ENCODE measurements around the gene LENG1.
"Not testable (repeated sequence)": the region's sequence is repeated elsewhere in the genome, so short reads cannot be mapped to it uniquely, and the experiment has no call there.

Gene LENG1

DNA sequence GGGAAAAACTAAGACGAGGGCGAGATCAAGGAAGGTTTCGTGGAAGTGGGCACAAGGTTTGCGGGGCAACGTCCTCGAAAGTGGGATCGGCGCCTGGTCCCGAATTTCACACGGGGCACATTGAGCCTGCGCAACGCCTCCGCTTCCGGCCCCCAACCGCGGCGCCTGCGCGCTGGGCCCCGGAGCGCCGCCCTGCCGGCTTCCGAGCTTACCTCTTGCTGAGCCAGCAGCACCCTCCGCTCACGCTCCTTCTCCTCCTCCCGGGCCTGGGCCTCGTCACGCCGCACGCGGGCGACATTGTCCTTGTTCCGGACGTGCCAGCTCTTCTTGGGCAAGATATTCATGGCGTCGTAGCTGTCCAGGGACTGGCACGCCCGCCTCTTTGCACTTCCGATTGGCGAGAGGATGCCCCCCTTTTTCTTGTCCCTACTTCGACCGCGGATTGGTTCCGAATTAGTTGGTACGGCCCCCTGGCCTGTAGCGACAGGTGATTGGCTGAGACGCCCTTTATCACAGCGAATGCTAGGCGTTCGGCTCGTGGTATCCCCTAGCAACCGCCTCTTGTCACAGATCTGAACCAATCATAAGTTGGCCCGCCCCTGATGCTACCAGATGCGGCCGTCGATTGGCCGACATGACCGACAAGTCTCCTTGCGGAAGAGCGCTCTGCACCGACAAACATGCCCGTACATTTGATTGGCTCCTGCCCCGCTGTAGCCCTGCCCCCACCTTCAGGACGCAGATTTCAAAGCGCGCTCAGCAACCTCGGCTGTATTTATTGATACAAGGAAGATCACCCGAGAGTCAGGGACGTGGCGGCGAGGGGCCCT is at the start of gene LENG1:
Gene LENG1 (minus strand): TSS at position 370 of the 830 bp plus-strand sequence. CDS start 26 bp downstream, at position 344.
- peak; percentile 99 to 100 for DNase-seq

DNA sequence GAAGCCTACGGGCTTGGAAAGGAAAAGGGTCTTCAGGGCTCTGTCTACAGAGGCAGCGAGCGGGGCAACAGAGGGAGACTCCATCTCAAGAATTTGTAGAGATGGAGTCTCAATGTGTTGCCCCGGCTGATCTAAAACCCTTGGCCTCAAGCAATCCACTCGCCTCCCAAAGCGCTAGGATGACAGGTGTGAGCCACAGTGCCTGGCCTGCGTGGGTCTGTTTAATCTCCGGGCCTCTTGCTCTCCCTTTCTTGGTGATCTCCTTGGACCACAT is 49.2 kb upstream of the LENG1 start:
- DNase-seq, result no peak

DNA sequence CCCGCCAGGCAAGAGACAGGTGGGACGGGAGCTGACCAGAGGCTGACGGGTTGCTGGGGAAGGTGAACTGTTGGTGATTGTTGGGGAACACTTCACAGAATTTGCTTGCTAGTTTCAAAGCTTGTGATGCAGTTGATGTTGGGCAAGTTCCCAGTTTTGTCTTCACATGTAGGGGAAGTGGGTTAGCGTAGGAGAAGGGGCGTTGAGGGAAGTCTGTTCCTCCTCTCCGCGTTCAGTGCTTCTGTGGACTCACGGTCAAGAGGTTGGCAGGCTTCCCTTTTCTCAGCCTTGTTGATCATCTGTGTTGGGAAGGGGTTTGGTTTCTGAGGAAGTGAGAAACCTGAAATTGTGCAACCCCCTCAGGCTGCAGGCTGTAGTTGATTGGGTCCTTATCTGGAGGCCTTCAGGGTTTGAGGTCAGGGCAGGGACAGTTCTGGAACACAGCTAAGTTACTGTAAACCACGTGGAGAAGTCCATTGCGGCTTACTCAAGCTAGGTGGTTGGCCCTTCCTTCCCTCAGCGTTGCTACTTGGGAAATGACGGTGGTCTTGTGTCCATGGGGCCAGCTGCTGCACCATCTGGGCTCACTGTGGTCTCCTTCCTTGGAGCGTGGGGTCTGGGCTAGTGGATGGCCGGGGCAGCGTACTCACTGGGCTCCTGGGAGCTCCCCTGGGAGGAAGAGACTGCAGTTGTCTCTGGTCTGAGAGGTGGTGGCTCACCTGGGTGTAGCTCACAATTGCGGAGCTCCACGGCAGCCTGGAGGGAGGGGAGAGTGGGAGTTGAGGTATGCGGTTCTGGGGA is 48.7 kb upstream of the LENG1 start:
- DNase-seq, result no peak

DNA sequence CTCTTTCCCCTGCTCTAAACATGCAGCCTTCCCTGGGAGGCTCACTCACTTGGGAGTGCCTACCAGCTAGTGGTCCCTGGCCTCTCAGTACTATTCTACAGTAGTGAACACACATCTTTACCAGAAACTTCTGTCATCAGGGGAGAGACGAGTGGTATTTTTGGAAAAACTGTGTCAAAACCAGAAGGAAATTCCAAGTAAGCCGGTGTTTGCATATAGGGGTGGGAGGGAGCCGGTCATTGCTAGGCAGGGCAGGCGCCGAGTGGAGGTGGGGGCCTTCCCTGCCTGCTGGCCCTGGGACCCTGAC is 48.1 kb upstream of the LENG1 start:
- no peak for DNase-seq

DNA sequence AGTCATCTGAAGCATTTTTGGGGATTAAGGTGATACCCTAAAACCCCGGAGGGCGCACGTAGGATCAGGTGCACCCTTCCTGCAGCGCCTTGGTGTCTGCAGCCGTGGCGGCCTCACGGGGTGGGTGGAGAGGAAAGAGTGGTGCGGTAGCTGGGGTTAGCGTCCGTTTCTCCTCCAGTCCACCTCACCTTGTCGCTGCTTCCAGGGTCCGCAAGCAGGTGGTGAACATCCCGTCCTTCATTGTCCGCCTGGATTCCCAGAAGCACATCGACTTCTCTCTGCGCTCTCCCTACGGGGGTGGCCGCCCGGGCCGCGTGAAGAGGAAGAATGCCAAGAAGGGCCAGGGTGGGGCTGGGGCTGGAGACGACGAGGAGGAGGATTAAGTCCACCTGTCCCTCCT is 47.7 kb upstream of the LENG1 start:
- not testable (repeated sequence) for DNase-seq

DNA sequence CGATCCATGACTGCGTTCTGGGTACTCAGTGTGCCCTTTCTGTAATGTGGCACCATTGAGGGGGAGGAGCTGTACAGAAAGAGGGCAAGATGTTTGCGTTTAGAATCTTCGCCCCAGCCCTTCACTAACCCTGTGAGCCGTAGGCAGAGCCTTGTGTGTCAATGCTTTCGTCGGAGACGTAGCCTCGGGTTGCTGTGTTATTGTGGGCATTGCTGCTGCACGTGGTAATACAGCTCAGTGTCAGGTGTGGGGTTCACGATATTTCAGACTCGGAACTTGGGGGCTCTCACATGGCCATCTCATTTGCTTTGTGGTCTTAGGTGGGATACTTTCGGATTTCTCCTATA is 47.3 kb upstream of the LENG1 start:
- no peak for DNase-seq

DNA sequence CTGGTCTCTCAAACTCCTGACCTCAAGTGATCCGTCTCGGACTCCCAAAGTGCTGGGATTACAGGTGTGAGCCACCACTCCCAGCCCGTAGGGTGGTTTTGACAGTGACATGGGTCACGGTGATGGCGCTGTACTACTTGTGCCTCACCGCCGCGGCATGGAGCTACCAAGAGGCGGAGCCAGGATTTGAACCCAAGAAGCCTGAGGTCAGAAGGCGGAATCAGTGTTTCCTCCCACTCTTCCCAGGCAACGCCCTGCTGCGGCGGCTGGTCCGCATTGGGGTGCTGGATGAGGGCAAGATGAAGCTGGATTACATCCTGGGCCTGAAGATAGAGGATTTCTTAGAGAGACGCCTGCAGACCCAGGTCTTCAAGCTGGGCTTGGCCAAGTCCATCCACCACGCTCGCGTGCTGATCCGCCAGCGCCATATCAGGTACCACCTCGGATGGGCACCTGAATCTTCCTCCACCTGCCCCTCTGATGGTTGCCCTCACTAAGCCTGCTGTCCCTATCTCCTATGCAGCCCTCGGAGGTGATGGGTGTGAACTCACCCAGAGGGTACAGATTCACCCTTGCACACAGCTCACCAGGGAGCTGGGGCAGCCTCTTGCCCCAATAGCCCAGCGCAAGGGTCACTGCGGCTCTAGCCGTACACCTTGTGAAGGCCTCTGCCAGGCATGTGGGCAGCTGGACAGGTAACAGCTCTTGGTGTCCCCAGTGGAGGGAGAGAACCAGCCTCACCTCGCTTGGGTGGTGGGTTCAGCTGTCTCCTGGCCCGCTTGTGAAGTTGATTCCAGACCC is 46.7 kb upstream of the LENG1 start:
- no peak for DNase-seq

DNA sequence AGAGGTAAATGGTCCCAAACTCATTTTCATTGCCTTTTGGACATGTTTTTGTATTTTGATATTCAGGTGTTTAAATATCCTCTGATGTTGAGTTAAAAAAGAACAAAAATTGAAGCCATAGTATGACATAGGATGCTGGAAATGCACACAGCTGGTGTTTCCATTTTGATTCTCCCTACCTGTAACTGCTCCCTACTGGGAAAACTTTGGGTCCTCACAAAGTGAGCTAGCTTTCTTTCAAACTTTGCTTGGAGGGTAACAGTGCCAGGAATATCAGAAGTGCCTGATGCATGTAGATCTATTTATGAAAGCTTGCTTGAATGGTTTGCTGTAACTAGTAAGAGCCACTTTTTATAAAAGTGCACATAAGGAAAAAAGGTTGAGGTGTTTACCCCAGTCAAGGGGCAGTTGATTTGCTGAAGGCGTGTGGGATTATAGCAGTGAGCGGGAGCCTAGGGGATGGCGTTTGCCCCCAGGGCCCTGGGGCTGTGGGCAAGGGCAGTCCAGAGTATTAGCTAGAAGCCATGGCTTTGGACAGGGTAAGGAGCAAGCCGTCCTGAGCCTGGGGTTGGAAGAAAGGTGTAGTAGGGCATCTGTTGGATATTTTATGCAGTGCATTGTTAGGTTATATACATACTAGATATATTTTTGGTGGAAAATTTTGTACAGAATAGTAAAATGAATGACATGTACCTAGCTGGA is 45.4 kb upstream of the LENG1 start:
- no peak for DNase-seq

DNA sequence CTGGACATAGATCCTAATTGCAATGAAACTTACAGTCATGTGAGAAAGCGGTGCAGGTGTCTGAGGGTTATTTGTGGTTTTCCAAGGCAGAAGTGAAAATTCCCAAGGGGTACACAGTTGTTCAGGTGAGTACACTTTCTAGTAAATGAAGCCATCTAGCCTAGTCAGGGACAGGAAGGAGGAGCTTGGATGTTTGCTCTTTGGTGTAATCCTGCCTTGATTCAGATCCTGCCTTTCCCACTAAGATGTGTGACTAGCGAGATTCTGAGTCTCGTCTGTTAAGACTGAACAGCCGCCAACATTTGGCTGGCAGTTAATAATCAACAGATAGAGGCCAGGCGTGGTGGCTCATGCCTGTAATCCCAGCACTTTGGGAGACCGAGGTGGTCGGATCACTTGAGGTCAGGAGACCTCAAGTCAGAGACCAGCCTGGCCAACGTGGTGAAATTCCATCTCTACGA is 43.7 kb upstream of the LENG1 start:
- no peak for DNase-seq

DNA sequence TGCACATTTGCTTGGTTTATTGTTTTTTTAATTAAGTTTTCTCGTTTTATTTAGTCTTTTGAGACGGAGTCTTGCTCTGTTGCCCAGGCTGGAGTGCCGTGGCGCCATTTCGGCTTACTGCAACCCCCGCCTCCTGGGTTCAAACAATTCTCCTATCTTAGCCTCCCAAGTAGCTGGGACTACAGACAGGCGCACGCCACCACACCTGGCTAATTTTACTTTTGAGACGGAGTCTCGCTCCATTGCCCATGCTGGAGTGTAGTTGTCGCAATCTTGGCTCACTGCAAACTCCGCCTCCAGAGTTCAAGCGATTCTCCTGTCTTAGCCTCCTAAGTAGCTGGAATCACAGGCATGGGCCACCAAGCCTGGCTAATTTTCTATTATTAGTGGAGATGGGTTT is 42.5 kb upstream of the LENG1 start:
- no peak for DNase-seq

DNA sequence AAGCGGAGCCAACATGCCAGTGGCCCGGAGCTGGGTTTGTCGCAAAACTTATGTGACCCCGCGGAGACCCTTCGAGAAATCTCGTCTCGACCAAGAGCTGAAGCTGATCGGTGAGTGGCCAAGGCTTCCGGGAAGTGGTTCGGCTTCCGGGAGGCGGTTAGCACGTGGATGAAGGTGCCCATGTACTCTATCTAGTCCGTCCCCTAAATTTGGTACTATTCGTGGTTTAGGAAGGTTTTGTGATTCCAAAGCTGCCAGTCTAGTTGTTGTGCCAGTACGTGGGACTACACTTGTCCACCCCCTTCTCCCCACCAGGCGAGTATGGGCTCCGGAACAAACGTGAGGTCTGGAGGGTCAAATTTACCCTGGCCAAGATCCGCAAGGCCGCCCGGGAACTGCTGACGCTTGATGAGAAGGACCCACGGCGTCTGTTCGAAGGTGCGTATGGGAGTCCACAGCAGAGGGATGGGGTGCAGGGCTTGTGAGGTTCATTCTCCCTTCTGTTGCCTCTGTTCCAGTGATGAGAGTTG is 41.7 kb upstream of the LENG1 start:
- no peak for DNase-seq

DNA sequence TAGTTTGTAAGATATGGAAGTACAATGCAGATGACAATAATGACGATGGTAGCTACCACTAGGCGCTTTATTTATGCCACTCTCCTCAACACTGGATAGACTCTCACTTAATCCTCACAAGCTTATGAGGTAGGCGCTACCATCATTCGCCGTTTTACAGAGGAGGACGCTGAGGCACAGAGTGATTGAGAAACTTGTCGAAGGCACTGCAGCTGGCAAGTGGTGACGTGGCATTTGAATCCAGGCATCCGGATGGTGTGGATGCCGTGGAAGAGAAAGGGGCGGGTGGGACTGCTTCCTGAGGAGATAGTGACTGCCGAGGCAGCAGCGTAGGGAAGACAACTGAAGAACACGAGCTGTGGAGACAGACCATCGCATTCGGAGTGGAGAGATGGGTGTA is 39.9 kb upstream of the LENG1 start:
- DNase-seq, result no peak

DNA sequence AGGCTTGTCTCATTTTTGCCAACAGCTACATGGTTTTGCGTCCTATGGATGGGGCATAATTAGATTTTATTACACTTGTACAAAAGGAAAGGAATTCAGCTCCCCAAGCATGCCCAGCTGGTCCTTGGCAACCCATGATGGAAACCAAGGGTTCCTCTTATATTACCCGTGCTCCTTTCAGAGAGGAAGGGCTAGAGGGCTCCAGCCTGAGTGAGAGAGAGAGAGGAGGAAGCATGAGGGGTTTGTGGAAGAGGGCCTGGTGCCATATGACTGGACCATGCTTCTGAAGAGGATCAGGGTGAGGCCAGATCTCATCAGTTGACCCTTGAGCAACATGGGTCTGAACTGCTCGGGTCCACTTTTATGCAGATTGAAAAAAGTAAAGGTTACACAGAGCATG is 37.6 kb upstream of the LENG1 start:
- no peak for DNase-seq

DNA sequence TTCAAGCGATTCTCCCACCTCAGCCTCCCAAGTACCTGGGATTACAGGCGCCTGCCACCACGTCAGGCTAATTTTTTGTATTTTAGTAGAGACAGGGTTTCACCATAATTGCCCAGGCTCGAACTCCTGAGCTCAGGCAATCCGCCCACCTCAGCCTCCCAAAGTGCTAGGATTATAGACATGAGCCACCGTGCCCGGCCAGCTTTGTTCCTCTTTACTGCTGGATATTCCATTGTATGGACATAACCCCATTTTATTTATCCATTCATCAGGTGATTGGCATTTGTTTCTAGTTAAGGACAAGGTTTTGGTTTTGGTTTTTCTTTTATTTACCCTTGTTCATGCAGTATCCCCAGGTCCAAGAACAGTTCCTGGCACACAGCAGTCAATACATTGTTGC is 37.0 kb upstream of the LENG1 start:
- no peak for DNase-seq

DNA sequence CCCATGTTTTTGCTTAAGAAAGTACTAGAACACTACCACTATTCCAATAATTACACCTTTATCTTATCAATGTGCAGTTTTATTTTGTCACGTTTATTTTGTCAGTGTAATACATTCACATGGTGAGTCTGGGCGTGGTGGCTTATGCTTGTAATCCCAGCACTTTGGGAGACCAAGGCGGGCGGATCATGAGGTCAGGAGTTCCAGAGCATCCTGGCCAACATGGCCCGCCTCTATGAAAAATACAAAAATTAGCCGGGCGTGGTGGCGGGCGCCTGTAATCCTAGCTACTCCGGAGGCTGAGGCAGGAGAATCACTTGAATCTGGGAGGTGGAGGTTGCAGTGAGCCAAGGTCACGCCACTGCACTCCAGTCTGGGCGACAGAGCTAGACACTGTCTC is 34.9 kb upstream of the LENG1 start:
- not testable (repeated sequence) for DNase-seq

DNA sequence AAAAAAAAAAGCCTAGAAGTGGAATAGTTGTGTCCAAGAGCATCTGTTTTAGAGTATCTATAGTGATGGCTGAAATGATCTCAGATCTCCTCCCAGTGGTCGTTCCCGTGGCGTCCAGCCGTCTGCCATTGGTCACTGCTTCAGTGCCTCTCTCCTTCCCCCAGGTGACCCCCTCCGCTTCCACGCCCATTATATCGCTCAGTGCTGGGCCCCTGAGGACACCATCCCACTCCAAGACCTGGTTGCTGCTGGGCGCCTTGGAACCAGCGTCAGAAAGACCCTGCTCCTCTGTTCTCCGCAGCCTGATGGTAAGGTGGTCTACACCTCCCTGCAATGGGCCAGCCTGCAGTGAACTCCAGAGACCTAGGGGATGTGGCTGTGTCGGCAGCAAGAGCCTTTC is 33.5 kb upstream of the LENG1 start:
- DNase-seq, result no peak

DNA sequence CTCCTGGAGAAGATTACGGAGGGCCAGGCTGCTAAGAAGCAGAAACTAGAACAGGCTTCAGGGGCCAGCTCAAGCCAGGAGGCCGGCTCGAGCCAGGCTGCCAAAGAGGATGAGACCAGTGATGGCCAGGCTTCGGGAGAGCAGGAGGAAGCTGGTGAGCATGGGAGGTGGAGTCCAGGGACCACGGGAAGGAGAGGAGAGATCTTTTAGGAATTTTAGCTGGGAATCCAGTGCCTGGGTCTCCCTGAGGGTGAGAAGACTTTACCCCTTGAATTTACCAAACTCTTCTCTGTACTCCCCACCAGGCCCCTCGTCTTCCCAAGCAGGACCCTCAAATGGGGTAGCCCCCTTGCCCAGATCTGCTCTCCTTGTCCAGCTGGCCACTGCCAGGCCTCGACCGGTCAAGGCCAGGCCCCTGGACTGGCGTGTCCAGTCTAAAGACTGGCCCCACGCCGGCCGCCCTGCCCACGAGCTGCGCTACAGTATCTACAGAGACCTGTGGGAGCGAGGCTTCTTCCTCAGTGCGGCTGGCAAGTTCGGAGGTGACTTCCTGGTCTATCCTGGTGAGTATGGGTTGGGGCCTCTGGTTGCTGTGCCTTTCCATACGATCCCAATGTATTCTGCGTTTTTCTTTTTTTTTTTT is 32.4 kb upstream of the LENG1 start:
- DNase-seq, result no peak

DNA sequence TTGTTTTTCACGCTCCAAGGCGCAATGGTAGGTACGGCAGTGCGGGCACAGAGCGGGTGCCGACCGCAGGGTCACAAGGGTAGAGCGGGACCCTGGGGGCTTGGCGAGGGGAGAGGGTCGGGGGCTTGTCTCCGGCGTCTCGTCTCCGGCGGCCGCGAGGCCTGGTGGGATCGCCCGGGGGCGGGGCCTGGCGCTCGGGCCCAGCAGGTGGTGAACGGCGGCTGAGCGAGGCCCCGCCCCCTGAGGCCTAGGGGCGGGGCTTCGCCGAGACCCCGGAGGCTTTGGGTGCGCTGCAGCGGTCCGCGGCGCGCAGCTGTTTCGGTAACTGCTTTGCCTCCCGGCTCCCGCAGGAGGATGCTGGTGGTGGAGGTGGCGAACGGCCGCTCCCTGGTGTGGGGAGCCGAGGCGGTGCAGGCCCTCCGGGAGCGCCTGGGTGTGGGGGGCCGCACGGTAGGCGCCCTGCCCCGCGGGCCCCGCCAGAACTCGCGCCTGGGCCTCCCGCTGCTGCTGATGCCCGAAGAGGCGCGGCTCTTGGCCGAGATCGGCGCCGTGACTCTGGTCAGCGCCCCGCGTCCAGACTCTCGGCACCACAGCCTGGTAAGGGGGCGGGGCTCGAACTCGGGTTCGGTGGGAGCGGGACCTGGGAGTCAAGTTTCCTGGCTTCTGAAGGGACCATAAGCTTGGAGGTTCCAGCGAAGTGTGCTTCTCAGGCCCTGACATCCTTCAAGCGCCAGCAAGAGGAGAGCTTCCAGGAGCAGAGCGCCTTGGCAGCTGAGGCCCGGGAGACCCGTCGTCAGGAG is 31.7 kb upstream of the LENG1 start, which contains the start of gene TSEN34:
Gene TSEN34 (plus strand): TSS at position 298 of the 800 bp plus-strand sequence. CDS start 57 bp downstream, at position 355.
- peak; percentile 93 to 94 for DNase-seq

DNA sequence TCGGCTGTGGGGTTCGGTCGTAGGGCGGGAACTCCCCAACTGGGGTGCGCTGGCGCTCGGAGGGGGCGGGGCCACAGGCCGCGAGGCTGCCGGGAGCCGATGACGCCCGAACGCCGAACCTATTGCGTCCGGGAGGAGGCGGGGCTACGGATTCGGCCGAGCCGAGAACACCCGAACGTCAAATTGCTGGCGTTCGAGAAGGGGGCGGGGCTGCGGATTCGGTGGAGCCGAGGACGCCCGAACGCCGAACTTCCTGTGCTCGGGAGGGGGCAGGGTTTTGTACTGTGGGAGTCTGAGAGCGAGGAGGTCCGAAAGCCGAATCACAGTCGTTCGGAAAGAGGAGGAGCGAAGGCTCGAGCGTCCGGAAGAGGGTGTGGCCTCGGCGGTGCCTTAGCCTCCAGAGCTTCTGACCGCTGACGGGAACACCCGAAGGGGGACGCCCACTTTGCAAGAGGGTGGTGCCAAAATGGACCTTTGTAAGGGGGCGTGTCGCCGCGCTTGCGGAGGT is 31.0 kb upstream of the LENG1 start:
- DNase-seq, result peak; percentile 99 to 100

DNA sequence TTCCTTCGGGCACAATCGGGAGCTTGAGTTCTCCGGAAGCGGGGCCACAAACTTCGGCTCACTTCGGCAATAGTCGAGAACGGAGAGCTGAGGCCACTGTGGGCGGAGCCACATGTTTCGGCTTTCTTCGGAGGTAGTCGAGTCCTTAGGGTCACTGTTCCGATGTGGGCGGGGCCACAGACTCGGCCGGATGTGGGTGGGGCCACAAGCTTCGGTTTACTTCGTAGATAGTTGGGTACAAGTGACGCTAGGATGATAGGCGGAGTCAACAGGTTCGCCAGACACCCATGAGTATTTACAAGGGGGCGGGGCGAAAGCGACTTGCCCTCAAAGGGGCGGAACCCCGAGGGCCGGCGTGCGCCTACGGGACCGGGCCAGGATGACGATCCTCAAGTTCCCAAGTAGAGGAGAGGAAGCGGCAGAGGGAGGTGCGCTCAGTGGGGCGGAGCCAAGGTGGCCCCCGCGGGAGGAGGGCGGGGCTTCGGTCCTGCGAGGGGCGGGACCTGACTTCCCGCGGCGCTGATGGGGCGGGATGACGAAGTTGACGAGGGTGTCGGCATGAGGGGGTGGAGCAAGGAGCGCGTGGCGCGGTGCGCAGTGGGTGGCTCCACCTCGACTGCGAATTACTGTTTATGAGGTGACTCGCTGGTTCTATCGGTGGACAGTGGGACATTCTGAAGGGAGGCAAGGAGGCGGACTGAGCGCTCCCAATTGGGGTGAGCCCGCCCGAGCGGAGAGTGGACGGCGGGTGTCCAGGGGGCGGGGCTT is 30.4 kb upstream of the LENG1 start:
- peak; percentile 100 for DNase-seq

All from NCI-H446 (cell line).